HepG2 (cell line): ENCODE measurements around the gene TSN. TPM values are rescaled to one million over a fixed set of nuclear protein-coding genes. Genes with fewer than 3 reads are reported as not detected.

ENCODE experiments used
- ATAC-seq: fragments of 200-7000 bp; cut with Tn5 transposase; 3 replicates; pipeline ENCODE4 v1.9.1; 2020; ENCODE audit warnings: mild to moderate bottlenecking, moderate library complexity
- BruUV-seq: library from RNA; stranded (reverse); fragments of 400-500 nt; replicated peaks from 2 replicates; lab custom pipeline; 2021; lab: Mats Ljungman, UMichigan
- CTCF ChIA-PET: fragments of 300-600 bp; formaldehyde crosslinking; extraction: SDS; loops from one replicate; lab custom pipeline; 2021; ENCODE audit warnings: low total read pairs, inconsistent platforms, low intra/inter-chr PET ratio; lab: Yijun Ruan, JAX
- POLR2A ChIA-PET: fragments of 350-600 bp; sonication (Branson Sonifier 250); formaldehyde crosslinking; loops from one replicate; lab custom pipeline; 2020; ENCODE audit warnings: antibody characterized with exemption, inconsistent platforms; lab: Yijun Ruan, JAX
- DNase-seq: peaks from one replicate; pipeline ENCODE4 v3.0.0-alpha.2; 2015; ENCODE audit warnings: low spot score
- FAIRE-seq: peaks from 3 replicates; lab custom pipeline; 2011; peaks lifted over from hg19 to GRCh38; lab: Jason Lieb, UNC
- H2AFZ ChIP-seq: one replicate; pipeline ENCODE4 v1.6.1; 2011; ENCODE audit warnings: low read length, inconsistent platforms
- H3K27ac ChIP-seq: fragments of 300-600 bp; 3 replicates; pipeline ENCODE4 v1.8.0; 2011; ENCODE audit warnings: mixed run types, mild to moderate bottlenecking, mixed read lengths, low read length, inconsistent platforms; ENCODE audit not compliant: insufficient read depth; ENCODE audit errors: extremely low read length
- H3K27me3 ChIP-seq, 2 experiments: fragments of 200-600 bp in 1 of 2; 2 replicates in 1 of 2; 3 replicates in 1 of 2; pipeline versions ENCODE4 v1.6.0 to v1.8.0; 2011; ENCODE audit warnings: low read length in 2 of 2, mild to moderate bottlenecking in 2 of 2, moderate library complexity in 2 of 2, inconsistent platforms in 1 of 2; ENCODE audit not compliant: insufficient read depth in 2 of 2, control insufficient read depth in 1 of 2
- H3K36me3 ChIP-seq, 2 experiments: fragments of 200-600 bp in 1 of 2; replicated peaks in 1 of 2; 2 replicates in 1 of 2; 3 replicates in 1 of 2; pipeline versions ENCODE4 v1.5.1 to v1.8.0; 2011; ENCODE audit warnings: low read length in 2 of 2, inconsistent platforms in 1 of 2; ENCODE audit not compliant: insufficient read depth in 2 of 2, control insufficient read depth in 1 of 2
- H3K4me1 ChIP-seq: 2 replicates; pipeline ENCODE4 v1.5.1; 2012; ENCODE audit warnings: low read length, inconsistent platforms; ENCODE audit not compliant: insufficient read depth
- H3K4me2 ChIP-seq: 2 replicates; pipeline ENCODE4 v1.6.0; 2011; ENCODE audit warnings: low read depth, low read length, inconsistent platforms
- H3K4me3 ChIP-seq, 3 experiments: fragments of 200-600 bp in 1 of 3; sonication (generic), shearing (Covaris generic) in 1 of 3; replicated peaks in 1 of 3; 2 replicates each; pipeline ENCODE4 v1.5.1; 2011 to 2016; ENCODE audit warnings: low read length in 3 of 3, inconsistent platforms in 2 of 3, low read depth in 2 of 3, mild to moderate bottlenecking in 2 of 3, control low read depth in 1 of 3, mixed read lengths in 1 of 3; ENCODE audit not compliant: insufficient read depth in 1 of 3
- H3K79me2 ChIP-seq: one replicate; pipeline ENCODE4 v1.6.1; 2011; ENCODE audit warnings: low read length, inconsistent platforms; ENCODE audit not compliant: insufficient read depth
- H3K9ac ChIP-seq: 2 replicates; pipeline ENCODE4 v1.6.0; 2011; ENCODE audit warnings: mild to moderate bottlenecking, low read depth, low read length, inconsistent platforms; ENCODE audit not compliant: insufficient read depth
- H3K9me3 ChIP-seq: 2 replicates; pipeline ENCODE4 v1.5.1; 2012; ENCODE audit warnings: mild to moderate bottlenecking, low read length
- H4K20me1 ChIP-seq: 2 replicates; pipeline ENCODE4 v1.6.0; 2011; ENCODE audit warnings: inconsistent platforms, mild to moderate bottlenecking, low read length, moderate library complexity; ENCODE audit not compliant: insufficient read depth
- POLR2A ChIP-seq, 2 experiments: IDR thresholded peaks; 2 replicates each; pipeline ENCODE4 v1.6.1; 2011; ENCODE audit warnings: low read depth in 2 of 2, low read length in 2 of 2, mild to moderate bottlenecking in 1 of 2, moderate library complexity in 1 of 2; ENCODE audit not compliant: insufficient read depth in 1 of 2
- POLR2AphosphoS5 ChIP-seq: IDR thresholded peaks from 2 replicates; pipeline ENCODE4 v1.6.1; 2012; ENCODE audit warnings: low read depth, low read length
- SKIL ChIP-seq: sonication (generic); formaldehyde crosslinking; IDR thresholded peaks from 2 replicates; pipeline ENCODE4 v1.8.0; 2022; ENCODE audit warnings: missing genetic modification reagents, mild to moderate bottlenecking, moderate library complexity, borderline replicate concordance
- SNRNP70 ChIP-seq: fragments of 200-400 bp; formaldehyde crosslinking; IDR thresholded peaks from 2 replicates; pipeline ENCODE4 v1.6.1; 2017; ENCODE audit warnings: mild to moderate bottlenecking, low read depth, low read length, moderate library complexity
- ZMAT3 ChIP-seq: sonication (generic); formaldehyde crosslinking; conservative IDR thresholded peaks from 2 replicates; pipeline ENCODE4 v1.7.0; 2021; ENCODE audit warnings: missing genetic modification reagents
- ZNF562 ChIP-seq: sonication (generic); formaldehyde crosslinking; IDR thresholded peaks from 2 replicates; pipeline ENCODE4 v1.8.0; 2022; ENCODE audit warnings: missing genetic modification reagents, borderline replicate concordance
- ZNF800 ChIP-seq: sonication (generic); formaldehyde crosslinking; IDR thresholded peaks from 2 replicates; pipeline ENCODE4 v1.4.0; 2020; ENCODE audit warnings: missing genetic modification reagents
- WGBS: methylation state at CpG from one replicate; pipeline ENCODE4 v1.1.6; 2017; ENCODE audit warnings: low lambda C conversion rate; 5-methylcytosine and 5-hydroxymethylcytosine counted together
- in situ Hi-C: cut with HindIII; loops from 2 replicates; pipeline ENCODE4 v1.10.0; 2017; ENCODE audit warnings: low pct_unique_long_range_greater_than_20kb; ENCODE audit not compliant: extremely low pct_ligation_motif_present
- intact Hi-C: fragments of 100-400 bp; cut with micrococcal nuclease; formaldehyde crosslinking; loops from one replicate; pipeline ENCODE4 v1.10.0; 2022; ENCODE audit not compliant: unreplicated experiment
- polyA plus RNA-seq, 8 experiments: library from polyadenylated mRNA; depleted of rRNA in 3 of 8; stranded (reverse) in 7 of 8; unstranded in 1 of 8; fragments of >200 nt; fragmentation: Illumina TruSeq in 4 of 8; extraction: Trizol in 4 of 8; gene quantifications; 2 replicates each; pipeline versions ENCODE4 v1.2.1 to v1.2.3, GENCODE V29; 2011 to 2016; ENCODE audit warnings: low read depth in 4 of 8, missing spikeins in 1 of 8, mixed read lengths in 1 of 8; ENCODE audit not compliant: insufficient read depth in 1 of 8
- total RNA-seq, 5 experiments: library from RNA; depleted of rRNA; stranded (reverse); fragments of >200 nt; fragmentation: Illumina TruSeq; extraction: Trizol; gene quantifications; 2 replicates each; pipeline ENCODE4 v1.2.3, GENCODE V29; 2016; ENCODE audit warnings: low read depth in 1 of 5
- TF ChIP-seq, protein P1 (sequence below): sonication (generic); formaldehyde crosslinking; IDR thresholded peaks from 2 replicates; pipeline ENCODE4 v1.5.0; 2020; ENCODE audit warnings: mild to moderate bottlenecking, missing genetic modification reagents
- TF ChIP-seq, protein P2 (sequence below): sonication (generic); formaldehyde crosslinking; IDR thresholded peaks from 2 replicates; pipeline ENCODE4 v1.9.0; 2021; ENCODE audit warnings: missing genetic modification reagents, borderline replicate concordance

TSN gene
- total and polyA plus RNA-seq, 2 of the 13 experiments (the other 11 are each of a cell fraction or from before 2014, with no cell fraction given) = 56.4 to 115 TPM

- no peak for TF ChIP-seq ZNF800
- TF ChIP-seq, all 625 proteins: peak for 0
These were observed 11.2 kb downstream of the TSN start (continued) for GRCh38 chr2:121766624-121767023.

GRCh38 chr2:121768143-121768755 lies 12.8 kb downstream of the TSN start:
- no peak overlapping the region for H3K27ac ChIP-seq
- in situ Hi-C loops = no loop called here
- H3K36me3 ChIP-seq = peaks cover 18 to 51% of the 10 kb centered on the region in 2 experiments
- POLR2A ChIA-PET = no interaction called here
- no peak overlapping the region for H2AFZ ChIP-seq
- no peaks in the 10 kb centered on the region for H3K27me3 ChIP-seq
- WGBS = 95% methylated on average over 5 of the region's 5 CpGs
- 0 out of 4 replicates have a peak, but pooled peaks of 1 of the 2 experiments have one; percentile 25 for TF ChIP-seq POLR2A (IDR thresholded peaks at IDR 0.05; ENCODE audit: insufficient read depth in 1 of 2, low read depth in 2 of 2, low read length in 2 of 2)
- 0 out of 2 replicates have a peak, but pooled peaks have one; percentile 22 for TF ChIP-seq SKIL (CRISPR knock-in tag)
- no peak for TF ChIP-seq ZMAT3 (CRISPR knock-in tag)
- TF ChIP-seq, protein P1, sequence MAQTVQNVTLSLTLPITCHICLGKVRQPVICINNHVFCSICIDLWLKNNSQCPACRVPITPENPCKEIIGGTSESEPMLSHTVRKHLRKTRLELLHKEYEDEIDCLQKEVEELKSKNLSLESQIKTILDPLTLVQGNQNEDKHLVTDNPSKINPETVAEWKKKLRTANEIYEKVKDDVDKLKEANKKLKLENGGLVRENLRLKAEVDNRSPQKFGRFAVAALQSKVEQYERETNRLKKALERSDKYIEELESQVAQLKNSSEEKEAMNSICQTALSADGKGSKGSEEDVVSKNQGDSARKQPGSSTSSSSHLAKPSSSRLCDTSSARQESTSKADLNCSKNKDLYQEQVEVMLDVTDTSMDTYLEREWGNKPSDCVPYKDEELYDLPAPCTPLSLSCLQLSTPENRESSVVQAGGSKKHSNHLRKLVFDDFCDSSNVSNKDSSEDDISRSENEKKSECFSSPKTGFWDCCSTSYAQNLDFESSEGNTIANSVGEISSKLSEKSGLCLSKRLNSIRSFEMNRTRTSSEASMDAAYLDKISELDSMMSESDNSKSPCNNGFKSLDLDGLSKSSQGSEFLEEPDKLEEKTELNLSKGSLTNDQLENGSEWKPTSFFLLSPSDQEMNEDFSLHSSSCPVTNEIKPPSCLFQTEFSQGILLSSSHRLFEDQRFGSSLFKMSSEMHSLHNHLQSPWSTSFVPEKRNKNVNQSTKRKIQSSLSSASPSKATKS (CRISPR knock-in tag) = no peak
- 0 out of 2 replicates have a peak, but pooled peaks have one; percentile 11 for TF ChIP-seq POLR2AphosphoS5
- TF ChIP-seq ZNF562 = no peak
- TF ChIP-seq, protein P2, sequence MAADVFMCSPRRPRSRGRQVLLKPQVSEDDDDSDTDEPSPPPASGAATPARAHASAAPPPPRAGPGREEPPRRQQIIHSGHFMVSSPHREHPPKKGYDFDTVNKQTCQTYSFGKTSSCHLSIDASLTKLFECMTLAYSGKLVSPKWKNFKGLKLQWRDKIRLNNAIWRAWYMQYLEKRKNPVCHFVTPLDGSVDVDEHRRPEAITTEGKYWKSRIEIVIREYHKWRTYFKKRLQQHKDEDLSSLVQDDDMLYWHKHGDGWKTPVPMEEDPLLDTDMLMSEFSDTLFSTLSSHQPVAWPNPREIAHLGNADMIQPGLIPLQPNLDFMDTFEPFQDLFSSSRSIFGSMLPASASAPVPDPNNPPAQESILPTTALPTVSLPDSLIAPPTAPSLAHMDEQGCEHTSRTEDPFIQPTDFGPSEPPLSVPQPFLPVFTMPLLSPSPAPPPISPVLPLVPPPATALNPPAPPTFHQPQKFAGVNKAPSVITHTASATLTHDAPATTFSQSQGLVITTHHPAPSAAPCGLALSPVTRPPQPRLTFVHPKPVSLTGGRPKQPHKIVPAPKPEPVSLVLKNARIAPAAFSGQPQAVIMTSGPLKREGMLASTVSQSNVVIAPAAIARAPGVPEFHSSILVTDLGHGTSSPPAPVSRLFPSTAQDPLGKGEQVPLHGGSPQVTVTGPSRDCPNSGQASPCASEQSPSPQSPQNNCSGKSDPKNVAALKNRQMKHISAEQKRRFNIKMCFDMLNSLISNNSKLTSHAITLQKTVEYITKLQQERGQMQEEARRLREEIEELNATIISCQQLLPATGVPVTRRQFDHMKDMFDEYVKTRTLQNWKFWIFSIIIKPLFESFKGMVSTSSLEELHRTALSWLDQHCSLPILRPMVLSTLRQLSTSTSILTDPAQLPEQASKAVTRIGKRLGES (CRISPR knock-in tag) = no peak
- TF ChIP-seq SNRNP70 = no peak
- ATAC-seq = no peak; the same call in 2 of the 3 replicates
- H3K4me1 ChIP-seq = peaks cover 26% of the 10 kb centered on the region
- H4K20me1 ChIP-seq = no peaks in the 10 kb centered on the region
- H3K4me2 ChIP-seq = no peak overlapping the region
- CTCF ChIA-PET = no interaction called here
- BruUV-seq = no TSS peak
- DNase-seq = no peak
- H3K9ac ChIP-seq = no peak overlapping the region
- intact Hi-C loops = no loop called here
- no peak for FAIRE-seq
- no peaks in the 10 kb centered on the region for H3K79me2 ChIP-seq
- H3K9me3 ChIP-seq = no peaks in the 10 kb centered on the region
- no peak overlapping the region for H3K4me3 ChIP-seq
